Smooth muscle cell (in vitro differentiated cells): ENCODE measurements around the gene MPL. TPM values are rescaled to one million over a fixed set of nuclear protein-coding genes. Genes with fewer than 3 reads are reported as not detected.

Source experiments
- DNase-seq: peaks from one replicate; lab custom pipeline; 2025; ENCODE audit not compliant: unreplicated experiment; lab: John Stamatoyannopoulos, UW
- H2AFZ ChIP-seq: fragments of 200-600 bp; sonication (generic); 2 replicates; pipeline ENCODE4 v1.6.0; 2016; ENCODE audit warnings: antibody characterized with exemption, low read depth, mild to moderate bottlenecking
- H3F3A ChIP-seq: fragments of 200-600 bp; sonication (generic); 2 replicates; pipeline ENCODE4 v1.6.0; 2017; ENCODE audit warnings: antibody characterized with exemption, low read depth
- H3K27ac ChIP-seq: fragments of 200-600 bp; sonication (generic); 2 replicates; pipeline ENCODE4 v1.5.1; 2016; ENCODE audit warnings: low read depth, mild to moderate bottlenecking
- H3K27me3 ChIP-seq: fragments of 200-600 bp; sonication (generic); 2 replicates; pipeline ENCODE4 v1.6.1; 2016; ENCODE audit warnings: low read depth, mild to moderate bottlenecking
- H3K36me3 ChIP-seq: fragments of 200-600 bp; sonication (generic); 2 replicates; pipeline ENCODE4 v1.5.1; 2016; ENCODE audit warnings: low read depth
- H3K4me1 ChIP-seq: fragments of 200-600 bp; sonication (generic); 2 replicates; pipeline ENCODE4 v1.5.1; 2016; ENCODE audit warnings: low read depth
- H3K4me2 ChIP-seq: fragments of 200-600 bp; sonication (generic); 2 replicates; pipeline ENCODE4 v1.6.0; 2016; ENCODE audit warnings: mild to moderate bottlenecking
- H3K4me3 ChIP-seq: fragments of 200-600 bp; sonication (generic); 2 replicates; pipeline ENCODE4 v1.5.1; 2016; ENCODE audit warnings: mild to moderate bottlenecking
- H3K79me2 ChIP-seq: fragments of 200-600 bp; sonication (generic); 2 replicates; pipeline ENCODE4 v1.6.0; 2016; ENCODE audit warnings: low read depth, mild to moderate bottlenecking
- H3K9ac ChIP-seq: fragments of 200-600 bp; sonication (generic); 2 replicates; pipeline ENCODE4 v1.6.0; 2016; ENCODE audit warnings: low read depth
- H3K9me3 ChIP-seq: fragments of 200-600 bp; sonication (generic); replicated peaks from 2 replicates; pipeline ENCODE4 v1.5.1; 2016; ENCODE audit warnings: low read depth
- H4K20me1 ChIP-seq: fragments of 200-600 bp; sonication (generic); 2 replicates; pipeline ENCODE4 v1.6.0; 2016; ENCODE audit warnings: low read depth
- WGBS: methylation state at CpG from one replicate; pipeline ENCODE4 v1.1.7; 2016; ENCODE audit warnings: low lambda C conversion rate; 5-methylcytosine and 5-hydroxymethylcytosine counted together
- polyA plus RNA-seq: library from polyadenylated mRNA; unstranded; fragments of >200 nt; fragmentation: Nextera tagmentation; extraction: Ambion mirVana; gene quantifications from 2 replicates; pipeline ENCODE4 v1.2.1, GENCODE V29; 2016
- total RNA-seq: library from RNA; depleted of rRNA; stranded (reverse); fragments of >200 nt; gene quantifications from 2 replicates; pipeline ENCODE4 v1.2.3, GENCODE V29; 2014
- TF ChIP-seq, protein P1 (sequence below): fragments of 200-600 bp; sonication (generic); IDR thresholded peaks from 2 replicates; pipeline ENCODE4 v1.5.1; 2017; ENCODE audit warnings: borderline replicate concordance, mild to moderate bottlenecking, antibody characterized with exemption; ENCODE audit not compliant: insufficient read depth, poor library complexity, severe bottlenecking

MPL gene
- total and polyA plus RNA-seq, 2 experiments from 2014 or later: not detected

DNA sequence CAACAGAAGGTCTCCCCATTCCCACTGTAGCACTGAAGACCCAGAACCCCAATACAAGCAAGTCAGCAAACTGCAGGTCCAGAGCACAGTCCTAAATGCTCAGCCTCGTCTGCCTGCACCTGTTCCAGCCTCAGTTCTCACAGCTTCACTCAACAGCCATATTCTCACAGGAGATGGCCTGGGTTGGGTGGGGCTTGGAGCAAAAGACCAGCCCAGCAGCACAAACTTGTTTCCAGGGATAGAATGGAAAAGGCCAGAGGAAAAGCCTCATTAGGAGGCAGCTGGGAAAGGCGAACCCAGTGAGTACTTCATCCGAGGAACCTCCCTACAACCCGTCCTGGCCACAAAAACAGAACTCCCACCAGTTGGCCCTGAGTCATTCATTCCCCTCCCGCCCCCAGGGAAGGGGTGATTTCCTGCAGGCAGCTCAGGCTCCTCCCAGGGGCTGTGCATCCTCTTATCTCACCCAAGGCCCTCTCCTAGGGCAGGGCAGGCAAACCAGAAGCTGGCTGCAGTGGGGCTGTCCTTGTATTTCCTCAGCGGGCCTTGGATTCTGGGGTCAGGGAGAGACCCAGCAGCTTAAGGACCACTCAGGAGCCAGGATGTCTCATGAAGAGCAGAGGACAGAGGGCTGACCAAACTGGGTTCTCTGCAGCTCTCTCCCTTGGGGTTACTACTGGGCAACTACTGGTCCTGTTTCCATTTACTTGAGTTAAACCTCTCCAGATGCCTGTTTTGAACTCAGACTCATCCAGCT, 7.4 kb upstream of the MPL start:
- H4K20me1 ChIP-seq: no peaks in the 10 kb centered on the region
- H3K27ac ChIP-seq: peak overlapping the region; percentile 52
- H3K4me2 ChIP-seq: peak overlapping the region; percentile 63
- H3F3A ChIP-seq: no peaks in the 10 kb centered on the region
- peaks cover 8% of the 10 kb centered on the region for H3K4me1 ChIP-seq
- 23% methylated on average over 6 of the region's 6 CpGs for WGBS
- TF ChIP-seq, protein P1, sequence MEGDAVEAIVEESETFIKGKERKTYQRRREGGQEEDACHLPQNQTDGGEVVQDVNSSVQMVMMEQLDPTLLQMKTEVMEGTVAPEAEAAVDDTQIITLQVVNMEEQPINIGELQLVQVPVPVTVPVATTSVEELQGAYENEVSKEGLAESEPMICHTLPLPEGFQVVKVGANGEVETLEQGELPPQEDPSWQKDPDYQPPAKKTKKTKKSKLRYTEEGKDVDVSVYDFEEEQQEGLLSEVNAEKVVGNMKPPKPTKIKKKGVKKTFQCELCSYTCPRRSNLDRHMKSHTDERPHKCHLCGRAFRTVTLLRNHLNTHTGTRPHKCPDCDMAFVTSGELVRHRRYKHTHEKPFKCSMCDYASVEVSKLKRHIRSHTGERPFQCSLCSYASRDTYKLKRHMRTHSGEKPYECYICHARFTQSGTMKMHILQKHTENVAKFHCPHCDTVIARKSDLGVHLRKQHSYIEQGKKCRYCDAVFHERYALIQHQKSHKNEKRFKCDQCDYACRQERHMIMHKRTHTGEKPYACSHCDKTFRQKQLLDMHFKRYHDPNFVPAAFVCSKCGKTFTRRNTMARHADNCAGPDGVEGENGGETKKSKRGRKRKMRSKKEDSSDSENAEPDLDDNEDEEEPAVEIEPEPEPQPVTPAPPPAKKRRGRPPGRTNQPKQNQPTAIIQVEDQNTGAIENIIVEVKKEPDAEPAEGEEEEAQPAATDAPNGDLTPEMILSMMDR: no peak
- no peaks in the 10 kb centered on the region for H3K27me3 ChIP-seq
- H3K36me3 ChIP-seq: no peaks in the 10 kb centered on the region
- peaks cover 8% of the 10 kb centered on the region for H3K9me3 ChIP-seq
- H3K4me3 ChIP-seq: no peak overlapping the region
- H3K9ac ChIP-seq: no peak overlapping the region
- H2AFZ ChIP-seq: peak overlapping the region; percentile 35
- H3K79me2 ChIP-seq: no peaks in the 10 kb centered on the region
- peak; percentile 7 for DNase-seq

DNA sequence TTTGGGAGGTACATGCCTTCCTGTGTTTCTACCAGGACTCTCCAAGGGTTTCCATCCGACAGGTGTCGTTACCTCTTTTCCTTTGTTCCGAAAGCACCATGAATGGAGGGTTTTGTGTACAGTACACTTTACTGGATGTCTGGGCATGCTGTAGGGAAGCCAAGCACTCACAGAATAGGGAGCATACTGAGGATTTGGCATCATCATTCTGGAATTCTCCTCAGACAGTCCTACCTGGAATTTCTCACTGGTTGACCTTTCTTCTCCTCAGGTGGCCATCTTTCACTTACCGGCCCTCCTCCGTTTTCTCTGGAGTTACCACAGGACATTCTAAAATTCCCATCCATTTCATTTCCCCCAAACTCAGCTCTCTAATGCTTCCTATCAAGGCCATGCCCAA, 5.9 kb upstream of the MPL start:
- Histone ChIP-seq H3K4me2 (no peak overlapping the region), H3F3A (no peaks in the 10 kb centered on the region), H3K79me2 (no peaks in the 10 kb centered on the region), H3K9ac (no peak overlapping the region), H3K4me3 (no peak overlapping the region), H4K20me1 (no peaks in the 10 kb centered on the region), H3K9me3 (no peaks in the 10 kb centered on the region), H3K27ac (no peak overlapping the region), H2AFZ (no peak overlapping the region), H3K36me3 (no peaks in the 10 kb centered on the region), H3K4me1 (peaks cover 8% of the 10 kb centered on the region), H3K27me3 (no peaks in the 10 kb centered on the region)
- DNase-seq: no peak
- 93% methylated on average over 5 of the region's 5 CpGs for whole genome bisulfite sequencing
- TF ChIP-seq, protein P1: no peak

DNA sequence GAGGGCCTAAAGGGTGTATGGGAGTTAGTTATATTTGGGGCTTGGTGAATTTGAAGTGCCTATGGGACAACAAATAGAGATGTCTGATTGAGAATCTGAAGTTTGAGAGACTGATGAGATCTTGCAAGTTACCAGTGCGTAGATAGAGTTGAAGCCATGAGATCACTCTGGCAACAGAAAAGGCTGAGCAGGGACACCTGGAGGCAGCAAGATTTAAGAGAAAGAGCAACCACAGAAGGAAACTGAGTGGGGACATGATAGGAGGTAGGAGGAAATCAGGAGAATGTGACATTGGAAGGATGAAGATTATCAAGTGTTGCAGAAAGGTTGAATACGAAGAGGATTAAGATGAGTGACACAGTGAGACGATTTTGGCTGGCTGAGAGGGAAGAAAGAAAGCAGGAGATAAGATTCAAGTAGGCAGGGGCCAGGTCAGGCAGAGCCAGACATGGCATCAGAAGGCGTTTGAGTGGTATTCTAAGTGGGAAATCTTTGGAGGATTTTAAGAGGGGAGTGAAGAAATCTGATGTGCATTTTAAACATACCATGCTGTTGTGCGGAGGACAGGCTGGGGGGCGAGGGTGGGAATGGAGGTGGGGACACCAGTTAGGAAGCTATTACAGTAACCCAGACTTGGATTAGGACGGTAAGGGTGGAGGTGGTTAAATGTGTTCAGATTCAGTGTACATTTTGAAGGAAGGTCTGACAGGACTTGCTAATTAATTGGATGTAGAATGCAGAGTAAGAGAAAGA, 3.0 kb upstream of the MPL start:
- no peak for DNase-seq
- H4K20me1 ChIP-seq: no peaks in the 10 kb centered on the region
- no peaks in the 10 kb centered on the region for H3K9me3 ChIP-seq
- H3K79me2 ChIP-seq: no peaks in the 10 kb centered on the region
- WGBS: 75% methylated on average over 7 of the region's 7 CpGs
- TF ChIP-seq, protein P1: no peak
- H3K4me1 ChIP-seq: peaks cover 8% of the 10 kb centered on the region
- no peaks in the 10 kb centered on the region for H3K27me3 ChIP-seq
- no peak overlapping the region for H3K9ac ChIP-seq
- H3K4me3 ChIP-seq: no peak overlapping the region
- no peak overlapping the region for H2AFZ ChIP-seq
- H3K4me2 ChIP-seq: no peak overlapping the region
- H3F3A ChIP-seq: no peaks in the 10 kb centered on the region
- no peak overlapping the region for H3K27ac ChIP-seq
- H3K36me3 ChIP-seq: no peaks in the 10 kb centered on the region
